Gastroesophageal sphincter (tissue), 3 donors: Measurements from ENCODE around the gene CEP97.

Experiments used
- CTCF ChIP-seq, 4 experiments: fragments of 200-600 bp in 2 of 4; fragments of 450-650 bp in 2 of 4; sonication (generic) in 1 of 4; IDR thresholded peaks; one replicate each; pipeline ENCODE4 v1.5.1; 2017 to 2019; ENCODE audit warnings: antibody characterized with exemption in 4 of 4, mild to moderate bottlenecking in 2 of 4, moderate library complexity in 2 of 4
- POLR2A ChIP-seq, 2 donors: fragments of 450-650 bp; IDR thresholded peaks; one replicate each; pipeline ENCODE4 v1.6.1; 2017; ENCODE audit warnings: antibody characterized with exemption in 2 of 2, mild to moderate bottlenecking in 2 of 2, moderate library complexity in 1 of 2

GRCh38 chr3:101811875-101812274, 87.5 kb downstream of the CEP97 start:
- TF ChIP-seq CTCF (IDR thresholded peaks at IDR 0.05) = no peak
- TF ChIP-seq POLR2A (IDR thresholded peaks at IDR 0.05) = no peak
